ENCODE results near the gene REEP1. TPM values are rescaled to one million over a fixed set of nuclear protein-coding genes. Genes with fewer than 3 reads are reported as not detected.

REEP1 gene
- total and polyA plus RNA-seq, 2 of the 13 experiments (the other 11 are each of a cell fraction or from before 2014, with no cell fraction given), result 0.27 TPM; not detected in 1

GRCh38 chr2:86235196-86235980 is 102.0 kb downstream of the REEP1 start (continued):
- TF ChIP-seq FOXP4 (CRISPR knock-in tag; IDR thresholded peaks at IDR 0.05) (peak; percentile 40; the same call in 1 of the 2 replicates), HNF4G (IDR thresholded peaks at IDR 0.05; ENCODE audit: borderline replicate concordance, low read depth, low read length) (peak; percentile 63), HNF4G (CRISPR knock-in tag; IDR thresholded peaks at IDR 0.05; ENCODE audit: borderline replicate concordance, low read depth) (peak; percentile 42; the same call in 1 of the 2 replicates), ATF4 (CRISPR knock-in tag; IDR thresholded peaks at IDR 0.05) (no peak), SOX13 (IDR thresholded peaks at IDR 0.05) (0 out of 2 replicates have a peak, but pooled peaks have one; percentile 47), SOX13 (CRISPR knock-in tag; conservative IDR thresholded peaks at IDR 0.05 in 1 of 2, IDR thresholded peaks at IDR 0.05 in 1 of 2) (peak in 1 of 2 experiments; percentile 82; a peak in 2 of 4 replicates), ZNF598 (CRISPR knock-in tag; IDR thresholded peaks at IDR 0.05; ENCODE audit: borderline replicate concordance) (no peak), EP300 (IDR thresholded peaks at IDR 0.05; ENCODE audit: low read depth in 2 of 2, low read length in 2 of 2) (peak in 1 of 2 experiments; percentile 56; a peak in 2 of 4 replicates), EP300 (CRISPR knock-in tag; IDR thresholded peaks at IDR 0.05; ENCODE audit: borderline replicate concordance) (no peak), TARDBP (CRISPR knock-in tag; IDR thresholded peaks at IDR 0.05) (0 out of 2 replicates have a peak, but pooled peaks have one; percentile 29), RARA (CRISPR knock-in tag; IDR thresholded peaks at IDR 0.05) (peak; percentile 47), ZNF501 (CRISPR knock-in tag; IDR thresholded peaks at IDR 0.05) (no peak), ZMYM3 (CRISPR knock-in tag; IDR thresholded peaks at IDR 0.05) (peak; percentile 40; the same call in 1 of the 2 replicates), ZNF292 (CRISPR knock-in tag; IDR thresholded peaks at IDR 0.05; ENCODE audit: borderline replicate concordance, low read depth) (peak; percentile 54; the same call in 1 of the 2 replicates), PITX1 (CRISPR knock-in tag; IDR thresholded peaks at IDR 0.05) (peak; percentile 56), GATAD2A (CRISPR knock-in tag; IDR thresholded peaks at IDR 0.05) (0 out of 2 replicates have a peak, but pooled peaks have one; percentile 21), SOX5 (CRISPR knock-in tag; IDR thresholded peaks at IDR 0.05; ENCODE audit: borderline replicate concordance) (peak; percentile 67; the same call in 1 of the 2 replicates), RXRB (CRISPR knock-in tag; IDR thresholded peaks at IDR 0.05; ENCODE audit: borderline replicate concordance) (peak; percentile 35; the same call in 1 of the 2 replicates), ZGPAT (CRISPR knock-in tag; IDR thresholded peaks at IDR 0.05) (no peak)
